A549 (cell line): Measurements from ENCODE around the gene EMILIN1.

ENCODE experiments used
- FOSB ChIP-seq: fragments of 250-450 bp; sonication (Bioruptor Pico); IDR thresholded peaks from 2 replicates; pipeline ENCODE4 v1.5.0; 2020; ENCODE audit warnings: mild to moderate bottlenecking, moderate library complexity
- KDM1A ChIP-seq: fragments of 200-600 bp; sonication (generic); IDR thresholded peaks from 2 replicates; pipeline ENCODE4 v1.6.1; 2016; ENCODE audit warnings: low read depth, mild to moderate bottlenecking
- TF ChIP-seq, protein P1 (sequence below): fragments of >200 bp; sonication (Bioruptor Twin); formaldehyde crosslinking; IDR thresholded peaks from 3 replicates; pipeline ENCODE4 v1.5.1; 2016
- TF ChIP-seq, protein P2 (sequence below): fragments of 200-600 bp; sonication (generic); IDR thresholded peaks from 2 replicates; pipeline ENCODE4 v1.6.1; 2016; ENCODE audit warnings: antibody characterized with exemption, mild to moderate bottlenecking, moderate library complexity

DNA sequence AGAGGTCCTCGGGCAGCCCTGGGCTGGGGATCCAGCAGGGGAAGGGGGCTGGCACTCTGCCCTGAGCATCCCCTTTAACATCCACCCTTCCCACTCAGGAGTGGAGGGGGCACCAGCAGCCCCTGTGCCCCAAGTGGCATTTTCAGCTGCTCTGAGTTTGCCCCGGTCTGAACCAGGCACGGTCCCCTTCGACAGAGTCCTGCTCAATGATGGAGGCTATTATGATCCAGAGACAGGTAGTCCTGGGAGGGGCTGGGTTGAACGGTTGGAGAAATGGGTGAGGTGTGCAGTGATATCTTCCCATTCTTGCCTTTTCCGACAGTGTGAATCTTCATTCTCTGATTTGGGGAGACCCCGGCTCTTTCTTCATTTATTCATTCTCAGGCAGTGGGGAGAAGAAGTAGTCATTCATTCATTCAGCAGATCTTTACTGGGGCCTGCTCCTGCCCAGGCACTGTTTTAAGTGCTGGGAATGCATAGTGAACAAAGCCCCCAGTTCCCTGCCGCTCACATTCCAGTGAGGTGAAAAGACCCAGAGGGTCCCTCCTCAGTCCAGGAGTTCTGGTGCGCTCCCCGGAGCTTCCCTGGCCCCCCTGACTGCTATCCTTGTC lies 6.8 kb downstream of the EMILIN1 start:
- TF ChIP-seq FOSB (CRISPR knock-in tag) (no peak), KDM1A (no peak)
- TF ChIP-seq, protein P1, sequence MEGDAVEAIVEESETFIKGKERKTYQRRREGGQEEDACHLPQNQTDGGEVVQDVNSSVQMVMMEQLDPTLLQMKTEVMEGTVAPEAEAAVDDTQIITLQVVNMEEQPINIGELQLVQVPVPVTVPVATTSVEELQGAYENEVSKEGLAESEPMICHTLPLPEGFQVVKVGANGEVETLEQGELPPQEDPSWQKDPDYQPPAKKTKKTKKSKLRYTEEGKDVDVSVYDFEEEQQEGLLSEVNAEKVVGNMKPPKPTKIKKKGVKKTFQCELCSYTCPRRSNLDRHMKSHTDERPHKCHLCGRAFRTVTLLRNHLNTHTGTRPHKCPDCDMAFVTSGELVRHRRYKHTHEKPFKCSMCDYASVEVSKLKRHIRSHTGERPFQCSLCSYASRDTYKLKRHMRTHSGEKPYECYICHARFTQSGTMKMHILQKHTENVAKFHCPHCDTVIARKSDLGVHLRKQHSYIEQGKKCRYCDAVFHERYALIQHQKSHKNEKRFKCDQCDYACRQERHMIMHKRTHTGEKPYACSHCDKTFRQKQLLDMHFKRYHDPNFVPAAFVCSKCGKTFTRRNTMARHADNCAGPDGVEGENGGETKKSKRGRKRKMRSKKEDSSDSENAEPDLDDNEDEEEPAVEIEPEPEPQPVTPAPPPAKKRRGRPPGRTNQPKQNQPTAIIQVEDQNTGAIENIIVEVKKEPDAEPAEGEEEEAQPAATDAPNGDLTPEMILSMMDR = no peak
- TF ChIP-seq, protein P2, sequence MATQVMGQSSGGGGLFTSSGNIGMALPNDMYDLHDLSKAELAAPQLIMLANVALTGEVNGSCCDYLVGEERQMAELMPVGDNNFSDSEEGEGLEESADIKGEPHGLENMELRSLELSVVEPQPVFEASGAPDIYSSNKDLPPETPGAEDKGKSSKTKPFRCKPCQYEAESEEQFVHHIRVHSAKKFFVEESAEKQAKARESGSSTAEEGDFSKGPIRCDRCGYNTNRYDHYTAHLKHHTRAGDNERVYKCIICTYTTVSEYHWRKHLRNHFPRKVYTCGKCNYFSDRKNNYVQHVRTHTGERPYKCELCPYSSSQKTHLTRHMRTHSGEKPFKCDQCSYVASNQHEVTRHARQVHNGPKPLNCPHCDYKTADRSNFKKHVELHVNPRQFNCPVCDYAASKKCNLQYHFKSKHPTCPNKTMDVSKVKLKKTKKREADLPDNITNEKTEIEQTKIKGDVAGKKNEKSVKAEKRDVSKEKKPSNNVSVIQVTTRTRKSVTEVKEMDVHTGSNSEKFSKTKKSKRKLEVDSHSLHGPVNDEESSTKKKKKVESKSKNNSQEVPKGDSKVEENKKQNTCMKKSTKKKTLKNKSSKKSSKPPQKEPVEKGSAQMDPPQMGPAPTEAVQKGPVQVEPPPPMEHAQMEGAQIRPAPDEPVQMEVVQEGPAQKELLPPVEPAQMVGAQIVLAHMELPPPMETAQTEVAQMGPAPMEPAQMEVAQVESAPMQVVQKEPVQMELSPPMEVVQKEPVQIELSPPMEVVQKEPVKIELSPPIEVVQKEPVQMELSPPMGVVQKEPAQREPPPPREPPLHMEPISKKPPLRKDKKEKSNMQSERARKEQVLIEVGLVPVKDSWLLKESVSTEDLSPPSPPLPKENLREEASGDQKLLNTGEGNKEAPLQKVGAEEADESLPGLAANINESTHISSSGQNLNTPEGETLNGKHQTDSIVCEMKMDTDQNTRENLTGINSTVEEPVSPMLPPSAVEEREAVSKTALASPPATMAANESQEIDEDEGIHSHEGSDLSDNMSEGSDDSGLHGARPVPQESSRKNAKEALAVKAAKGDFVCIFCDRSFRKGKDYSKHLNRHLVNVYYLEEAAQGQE = no peak
